AG09309 (cell line): ENCODE measurements around the gene RAD51B.
A peak's percentile ranks its signal among the peaks of the same experiment; 100 is the strongest.

Source experiments
- DNase-seq: peaks from one replicate; pipeline ENCODE4 v3.0.0-alpha.2; 2010; ENCODE audit warnings: low read depth
- H3K4me3 ChIP-seq: 2 replicates; pipeline ENCODE4 v1.5.1; 2011; ENCODE audit warnings: mild to moderate bottlenecking, low read depth, low read length, moderate library complexity; ENCODE audit not compliant: control insufficient read depth
- TF ChIP-seq, protein P1 (sequence below): IDR thresholded peaks from 2 replicates; pipeline ENCODE4 v1.5.1; 2011; ENCODE audit warnings: mild to moderate bottlenecking, low read depth, low read length, inconsistent platforms; ENCODE audit not compliant: insufficient read depth, control insufficient read depth; ENCODE audit errors: missing control alignments

RAD51B gene

DNA sequence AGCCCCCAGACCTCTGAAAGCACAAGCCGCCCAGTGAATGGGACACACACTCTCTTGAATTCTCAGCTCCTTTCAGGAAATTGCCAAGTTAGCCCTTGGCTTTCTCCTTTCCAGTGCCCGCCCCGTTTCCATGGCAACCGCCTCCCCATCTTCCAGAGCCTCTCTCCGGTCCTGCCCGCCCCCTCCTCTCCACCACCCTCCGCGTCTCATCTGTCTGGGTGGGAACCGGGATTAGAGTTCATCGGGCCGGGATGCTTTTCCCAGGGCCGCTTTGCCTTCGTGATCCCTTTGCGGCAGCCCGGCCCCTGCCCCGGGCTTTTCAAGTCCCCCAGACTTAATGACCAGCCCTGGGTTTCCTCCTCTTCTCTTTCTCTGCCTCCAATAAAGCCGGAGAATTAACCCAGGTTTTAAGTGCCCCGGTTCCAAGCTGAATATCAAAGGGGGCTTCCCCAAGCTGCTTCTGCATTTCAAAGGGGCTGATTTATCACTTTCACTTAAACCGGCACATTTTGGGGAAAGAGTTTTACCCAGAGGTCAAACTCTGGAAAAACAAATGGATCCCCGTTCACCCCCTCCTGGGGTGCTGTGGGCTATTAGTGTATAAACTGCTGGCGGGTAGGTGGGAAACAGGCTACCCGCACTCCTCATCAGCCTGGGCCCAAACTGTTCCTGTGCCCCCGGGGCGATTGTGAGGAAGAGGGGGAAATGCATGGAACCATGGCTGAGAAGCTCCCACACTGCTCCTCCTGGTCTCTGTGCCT is 871.6 kb downstream of the RAD51B start:
- TF ChIP-seq, protein P1, sequence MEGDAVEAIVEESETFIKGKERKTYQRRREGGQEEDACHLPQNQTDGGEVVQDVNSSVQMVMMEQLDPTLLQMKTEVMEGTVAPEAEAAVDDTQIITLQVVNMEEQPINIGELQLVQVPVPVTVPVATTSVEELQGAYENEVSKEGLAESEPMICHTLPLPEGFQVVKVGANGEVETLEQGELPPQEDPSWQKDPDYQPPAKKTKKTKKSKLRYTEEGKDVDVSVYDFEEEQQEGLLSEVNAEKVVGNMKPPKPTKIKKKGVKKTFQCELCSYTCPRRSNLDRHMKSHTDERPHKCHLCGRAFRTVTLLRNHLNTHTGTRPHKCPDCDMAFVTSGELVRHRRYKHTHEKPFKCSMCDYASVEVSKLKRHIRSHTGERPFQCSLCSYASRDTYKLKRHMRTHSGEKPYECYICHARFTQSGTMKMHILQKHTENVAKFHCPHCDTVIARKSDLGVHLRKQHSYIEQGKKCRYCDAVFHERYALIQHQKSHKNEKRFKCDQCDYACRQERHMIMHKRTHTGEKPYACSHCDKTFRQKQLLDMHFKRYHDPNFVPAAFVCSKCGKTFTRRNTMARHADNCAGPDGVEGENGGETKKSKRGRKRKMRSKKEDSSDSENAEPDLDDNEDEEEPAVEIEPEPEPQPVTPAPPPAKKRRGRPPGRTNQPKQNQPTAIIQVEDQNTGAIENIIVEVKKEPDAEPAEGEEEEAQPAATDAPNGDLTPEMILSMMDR = no peak
- DNase-seq = no peak
- H3K4me3 ChIP-seq = no peak overlapping the region

- no peak for DNase-seq
- TF ChIP-seq, protein P1 = no peak
- H3K4me3 ChIP-seq = no peak overlapping the region
Observed at GRCh38 chr14:68691792-68692118, 872.2 kb downstream of the RAD51B start.

- DNase-seq = no peak
- TF ChIP-seq, protein P1 = no peak
- no peak overlapping the region for H3K4me3 ChIP-seq
Observed at GRCh38 chr14:68692216-68692615, 872.6 kb downstream of the RAD51B start.

GRCh38 chr14:68692916-68693771 is 873.6 kb downstream of the RAD51B start:
- TF ChIP-seq, protein P1 = no peak
- peak; percentile 67 for DNase-seq
- H3K4me3 ChIP-seq = no peak overlapping the region

DNA sequence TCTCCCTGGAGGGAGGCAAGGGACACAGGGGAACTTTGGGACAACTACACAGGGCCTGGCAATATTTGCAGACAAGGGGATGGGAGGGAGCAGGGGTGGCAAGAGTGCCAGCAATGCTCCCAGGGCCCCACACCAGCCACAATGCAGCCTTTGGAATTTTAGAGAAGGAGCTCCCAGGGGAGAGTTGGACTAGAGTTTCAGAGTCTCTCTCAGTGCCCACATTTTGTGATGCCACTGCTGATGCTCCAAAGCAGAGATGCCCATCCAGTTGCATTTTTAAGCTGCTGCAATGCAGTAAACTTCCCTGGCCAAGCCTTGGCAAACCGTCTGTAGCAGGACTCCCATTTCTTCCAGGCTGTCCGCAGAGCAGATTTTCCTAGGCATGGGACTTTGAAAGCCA is 874.3 kb downstream of the RAD51B start:
- no peak for DNase-seq
- no peak overlapping the region for H3K4me3 ChIP-seq
- TF ChIP-seq, protein P1 = no peak

GRCh38 chr14:68694516-68695235 is 875.1 kb downstream of the RAD51B start:
- TF ChIP-seq, protein P1 = no peak
- no peak for DNase-seq
- H3K4me3 ChIP-seq = no peak overlapping the region
